Esophagus (tissue), 2 donors: ENCODE measurements around the gene TMEM266. TPM values are rescaled to one million over a fixed set of nuclear protein-coding genes. Genes with fewer than 3 reads are reported as not detected.

Experiments used
- H3K27ac ChIP-seq, 2 donors: one replicate each; pipeline ENCODE4 v1.5.1; 2013; ENCODE audit warnings: low read depth in 2 of 2, mild to moderate bottlenecking in 2 of 2, inconsistent platforms in 1 of 2, low read length in 1 of 2, moderate library complexity in 1 of 2
- H3K27me3 ChIP-seq, 2 donors: one replicate each; pipeline ENCODE4 v1.6.1; 2013; ENCODE audit warnings: low read length in 2 of 2, control low read depth in 1 of 2, mild to moderate bottlenecking in 1 of 2; ENCODE audit not compliant: insufficient read depth in 2 of 2, control insufficient read depth in 1 of 2
- H3K36me3 ChIP-seq, 2 donors: one replicate each; pipeline ENCODE4 v1.6.1; 2013; ENCODE audit warnings: low read length in 1 of 2; ENCODE audit not compliant: control insufficient read depth in 2 of 2, insufficient read depth in 2 of 2
- H3K4me1 ChIP-seq, 2 donors: one replicate each; pipeline ENCODE4 v1.6.1; 2013; ENCODE audit warnings: low read length in 1 of 2; ENCODE audit not compliant: control insufficient read depth in 2 of 2, insufficient read depth in 2 of 2
- H3K4me3 ChIP-seq, 2 donors: one replicate each; pipeline ENCODE4 v1.5.1; 2013; ENCODE audit warnings: low read length in 2 of 2, mild to moderate bottlenecking in 2 of 2, low read depth in 1 of 2, moderate library complexity in 1 of 2
- H3K9me3 ChIP-seq, 2 donors: one replicate each; pipeline ENCODE4 v1.6.1; 2013; ENCODE audit warnings: mild to moderate bottlenecking in 2 of 2, low read depth in 1 of 2, low read length in 1 of 2, moderate library complexity in 1 of 2; ENCODE audit not compliant: control insufficient read depth in 2 of 2, insufficient read depth in 1 of 2
- WGBS, 2 donors: extraction: QIAGEN DNeasy Blood & Tissue Kit; methylation state at CpG; one replicate each; pipeline ENCODE4 v1.1.7; 2013; 5-methylcytosine and 5-hydroxymethylcytosine counted together
- polyA plus RNA-seq, 2 donors: library from polyadenylated mRNA; stranded (reverse); fragments of 200-250 nt; gene quantifications; one replicate each; pipeline ENCODE4 v1.2.3, GENCODE V29; 2013
- donor health status: healthy with polysubstance abuse.
- donor health status: Bipolar disorder and iron deficiency.

Gene TMEM266
- polyA plus RNA-seq, 2 donors: 0.06 to 0.14 TPM

DNA sequence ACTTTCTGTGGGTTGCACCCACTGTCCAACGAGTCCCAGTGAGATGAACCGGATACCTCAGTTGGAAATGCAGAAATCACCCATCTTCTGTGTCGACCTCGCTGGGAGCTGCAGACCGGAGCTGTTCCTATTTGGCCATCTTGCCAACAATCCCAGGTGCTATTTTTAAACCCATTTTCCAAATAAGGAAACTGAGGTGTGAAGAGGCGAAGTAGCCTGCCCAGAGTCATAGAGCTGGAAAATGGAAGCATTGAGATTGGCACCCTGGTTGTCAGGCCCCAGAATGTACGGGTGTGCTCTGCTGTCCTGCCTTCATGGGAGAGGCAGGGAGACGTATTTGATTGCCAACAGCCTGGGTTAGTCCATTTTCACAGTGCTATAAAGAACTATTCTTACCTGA, 39.6 kb downstream of the TMEM266 start:
- 80 to 89% methylated on average over 8 of the region's 8 CpGs for WGBS, 2 donors
- Histone ChIP-seq H3K27ac (no peak overlapping the region), H3K9me3 (no peaks in the 10 kb centered on the region), H3K4me1 (no peaks in the 10 kb centered on the region), H3K36me3 (no peaks in the 10 kb centered on the region), H3K4me3 (no peak overlapping the region), H3K27me3 (no peaks in the 10 kb centered on the region)

DNA sequence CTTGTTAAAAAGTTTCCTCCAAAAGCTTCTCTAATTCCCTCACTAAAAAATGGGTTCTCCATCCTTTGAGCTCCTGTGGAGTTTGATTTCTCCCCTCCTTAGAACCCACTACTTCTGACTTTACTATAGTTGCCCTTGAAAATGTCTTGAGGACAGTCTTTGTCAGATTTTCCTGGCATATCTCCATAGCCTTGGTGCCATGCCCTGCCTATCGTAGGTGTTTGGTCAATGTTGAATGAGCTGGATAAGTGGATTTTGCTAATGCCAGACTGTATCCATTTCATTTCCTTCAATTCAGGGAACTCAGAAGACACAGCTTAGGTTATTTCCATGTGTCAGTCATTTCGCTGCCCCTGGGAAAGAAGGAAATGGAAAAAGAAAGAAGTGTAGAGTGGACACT, 40.6 kb downstream of the TMEM266 start:
- Histone ChIP-seq H3K36me3 (no peaks in the 10 kb centered on the region), H3K4me3 (no peak overlapping the region), H3K27me3 (no peaks in the 10 kb centered on the region), H3K4me1 (no peaks in the 10 kb centered on the region), H3K9me3 (no peaks in the 10 kb centered on the region), H3K27ac (no peak overlapping the region)
- WGBS, 2 donors: 80 to 83% methylated on average over 2 of the region's 2 CpGs

DNA sequence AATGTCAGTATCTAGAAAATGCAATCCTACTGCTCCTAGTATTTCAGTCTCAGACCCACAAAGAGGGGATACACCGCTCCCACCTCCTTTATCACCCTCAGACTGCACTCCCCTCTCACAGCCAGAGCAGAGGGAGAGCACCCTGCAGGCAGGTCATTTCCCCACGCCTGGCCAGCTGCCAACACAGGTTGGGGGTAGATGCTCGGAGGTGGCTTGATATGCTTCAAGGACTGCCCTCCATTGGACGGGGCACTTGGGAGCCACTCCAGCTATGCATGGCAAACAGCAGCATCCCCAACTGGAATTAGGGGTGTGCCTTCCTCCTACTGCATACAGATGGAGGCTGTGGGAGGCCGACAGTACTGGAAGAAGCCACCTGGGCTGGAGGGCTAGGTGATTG, 41.9 kb downstream of the TMEM266 start:
- Histone ChIP-seq H3K27ac (no peak overlapping the region), H3K27me3 (no peaks in the 10 kb centered on the region)
- WGBS, 2 donors: 82 to 91% methylated on average over 5 of the region's 5 CpGs

DNA sequence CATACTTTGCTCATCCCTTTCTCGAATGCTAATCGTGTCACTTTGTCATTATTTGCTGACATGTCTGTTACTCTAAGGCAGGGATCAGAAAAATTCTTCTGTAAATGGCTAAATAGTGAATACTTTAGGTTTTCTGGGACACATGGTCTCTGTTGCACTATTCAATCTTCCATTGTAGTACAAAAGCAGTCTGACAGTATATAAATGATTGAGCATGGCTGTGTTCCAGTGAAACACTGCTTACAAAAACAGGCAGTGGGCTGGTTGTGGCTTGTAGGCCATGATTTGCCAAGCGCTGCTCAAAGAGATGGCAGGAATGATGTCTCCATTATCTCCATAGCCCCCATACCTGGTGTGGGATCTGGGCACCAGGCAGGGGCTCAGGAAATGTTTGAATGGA, 45.6 kb downstream of the TMEM266 start:
- Histone ChIP-seq H3K27ac (no peak overlapping the region), H3K27me3 (no peaks in the 10 kb centered on the region), H3K9me3 (no peaks in the 10 kb centered on the region), H3K4me1 (no peaks in the 10 kb centered on the region), H3K36me3 (no peaks in the 10 kb centered on the region), H3K4me3 (no peak overlapping the region)
- 55 to 58% methylated on average over 3 of the region's 3 CpGs for WGBS, 2 donors

More for the DNA sequence above, 41.9 kb downstream of the TMEM266 start:
- Histone ChIP-seq H3K36me3 (no peaks in the 10 kb centered on the region), H3K4me3 (no peak overlapping the region), H3K9me3 (no peaks in the 10 kb centered on the region), H3K4me1 (no peaks in the 10 kb centered on the region)

DNA sequence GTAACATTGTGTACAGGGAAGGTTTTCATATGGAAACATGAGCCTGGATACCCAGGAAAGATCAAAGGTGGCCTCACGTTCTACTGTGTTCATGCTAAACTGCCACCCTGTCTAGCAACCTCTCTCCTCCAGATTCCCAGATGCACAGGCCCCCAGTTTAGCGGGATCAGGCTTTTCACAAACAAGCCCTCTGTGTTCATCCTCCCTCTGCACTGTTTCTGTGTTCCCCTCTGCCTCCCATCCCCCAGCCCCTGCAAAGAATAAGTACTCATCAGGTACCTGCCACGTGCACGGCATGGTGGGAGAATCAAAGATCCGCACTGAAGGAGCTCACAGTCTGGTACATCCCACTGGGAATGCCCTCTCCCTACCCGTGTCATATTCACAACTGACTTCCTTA, 46.1 kb downstream of the TMEM266 start:
- Histone ChIP-seq H3K27me3 (no peaks in the 10 kb centered on the region), H3K4me1 (no peaks in the 10 kb centered on the region), H3K27ac (no peak overlapping the region), H3K4me3 (no peak overlapping the region), H3K36me3 (no peaks in the 10 kb centered on the region), H3K9me3 (no peaks in the 10 kb centered on the region)
- WGBS, 2 donors: 76 to 84% methylated on average over 6 of the region's 6 CpGs

DNA sequence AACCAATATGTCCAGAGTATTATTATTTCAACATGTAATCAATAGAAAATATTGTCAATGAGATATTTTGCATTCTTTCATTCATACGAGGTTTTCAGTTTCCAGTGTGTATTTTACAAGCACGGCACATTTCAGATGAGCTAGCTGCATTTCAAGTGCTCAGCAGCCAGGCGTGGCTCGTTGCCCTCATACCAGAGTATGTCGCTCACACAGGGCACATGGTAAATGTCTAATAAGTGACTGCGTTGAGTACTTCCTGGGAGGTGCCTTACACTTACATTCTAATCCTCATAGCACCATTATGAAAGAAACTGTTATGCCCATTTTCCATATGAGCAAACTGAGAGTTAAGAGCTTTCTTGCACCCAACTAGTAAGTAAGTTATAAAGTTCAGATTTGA, 47.4 kb downstream of the TMEM266 start:
- Histone ChIP-seq H3K4me1 (no peaks in the 10 kb centered on the region), H3K27ac (no peak overlapping the region), H3K4me3 (no peak overlapping the region), H3K9me3 (no peaks in the 10 kb centered on the region), H3K36me3 (no peaks in the 10 kb centered on the region), H3K27me3 (no peaks in the 10 kb centered on the region)
- WGBS, 2 donors: 74 to 76% methylated on average over 6 of the region's 6 CpGs

DNA sequence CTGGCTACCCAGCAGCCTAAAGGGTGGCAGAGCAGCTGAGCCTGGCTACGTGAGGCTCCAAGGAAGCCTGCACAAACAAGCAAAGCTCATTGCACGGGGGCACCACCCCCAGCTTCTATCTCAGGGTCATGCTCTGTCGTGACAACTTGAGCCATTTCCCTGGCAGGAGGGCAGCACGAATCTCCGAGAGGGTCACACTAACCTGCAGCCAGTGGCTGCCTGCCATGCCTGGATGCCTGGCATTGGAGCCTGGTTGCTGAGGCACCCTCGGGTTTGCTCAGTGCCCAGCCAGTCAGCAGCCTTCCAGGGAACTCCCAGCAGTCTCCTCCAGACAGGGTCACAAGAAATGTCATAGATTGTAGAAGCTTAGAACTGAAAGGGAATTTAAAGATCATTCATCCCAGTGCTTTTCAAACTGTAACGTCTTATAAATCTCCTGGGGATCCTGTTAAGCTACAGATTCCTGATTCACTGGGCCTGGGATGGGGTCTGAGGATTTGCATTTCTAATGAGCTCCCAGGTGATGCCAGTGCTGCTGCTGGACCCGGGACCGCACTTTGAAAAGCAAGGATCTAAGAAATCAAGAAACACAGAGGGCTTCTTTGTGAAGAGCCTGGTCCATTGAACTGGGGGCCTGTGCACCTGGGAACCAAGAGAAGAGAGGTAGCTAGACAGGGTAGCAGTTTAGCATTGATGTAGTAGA, 48.4 kb downstream of the TMEM266 start:
- no peaks in the 10 kb centered on the region for H3K27me3 ChIP-seq
- no peaks in the 10 kb centered on the region for H3K9me3 ChIP-seq
- no peaks in the 10 kb centered on the region for H3K4me1 ChIP-seq
- no peak overlapping the region for H3K4me3 ChIP-seq
- WGBS, 2 donors: 38 to 48% methylated on average over 9 of the region's 9 CpGs
- H3K36me3 ChIP-seq: no peaks in the 10 kb centered on the region
- no peak overlapping the region for H3K27ac ChIP-seq

DNA sequence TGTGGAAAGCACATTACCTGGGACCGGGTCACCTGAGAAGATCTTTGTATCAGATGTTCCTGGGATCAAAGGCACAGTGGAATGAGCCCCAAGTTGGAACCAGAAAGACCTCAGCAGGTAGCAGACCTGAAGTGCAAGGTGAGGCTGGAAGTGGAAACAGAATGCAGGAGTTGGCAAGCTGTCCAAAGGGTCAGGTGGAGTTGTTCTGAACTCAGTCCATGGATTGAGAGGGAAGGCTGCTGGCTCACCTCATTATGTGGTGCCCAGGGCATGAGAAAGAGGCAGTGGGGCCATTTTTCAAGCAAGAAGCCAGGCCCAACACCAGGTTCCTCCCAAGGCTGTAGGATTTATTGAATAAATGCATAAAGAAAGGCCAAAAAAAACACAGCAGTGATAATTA, 49.3 kb downstream of the TMEM266 start:
- H3K27me3 ChIP-seq: no peaks in the 10 kb centered on the region
- H3K27ac ChIP-seq: no peak overlapping the region
- 81 to 87% methylated on average over 1 of the region's 1 CpG for WGBS, 2 donors
- no peaks in the 10 kb centered on the region for H3K4me1 ChIP-seq
- no peaks in the 10 kb centered on the region for H3K9me3 ChIP-seq
- no peak overlapping the region for H3K4me3 ChIP-seq
- no peaks in the 10 kb centered on the region for H3K36me3 ChIP-seq

DNA sequence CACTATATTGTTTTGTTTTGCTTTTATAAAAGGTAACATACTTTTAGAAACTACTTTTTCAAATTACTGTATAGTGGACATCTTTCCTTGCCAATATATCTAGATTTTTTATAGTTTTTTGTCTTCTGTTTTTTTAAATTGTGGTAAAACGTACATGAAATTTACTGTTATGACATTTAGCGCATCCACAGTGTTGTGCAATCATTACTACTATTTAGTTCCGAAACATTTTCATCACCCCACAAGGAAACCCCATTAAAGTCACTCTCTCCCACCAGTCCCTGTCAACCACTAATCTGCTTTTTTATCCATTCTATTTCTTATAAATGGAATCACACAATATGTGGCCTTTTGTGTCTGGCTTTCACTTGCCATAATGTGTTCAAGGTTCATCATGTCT, 54.8 kb downstream of the TMEM266 start:
- no peak overlapping the region for H3K4me3 ChIP-seq
- no peak overlapping the region for H3K27ac ChIP-seq
- H3K27me3 ChIP-seq: no peaks in the 10 kb centered on the region
- no peaks in the 10 kb centered on the region for H3K9me3 ChIP-seq
- 81 to 82% methylated on average over 3 of the region's 3 CpGs for WGBS, 2 donors
- H3K4me1 ChIP-seq: no peaks in the 10 kb centered on the region
- H3K36me3 ChIP-seq: no peaks in the 10 kb centered on the region

DNA sequence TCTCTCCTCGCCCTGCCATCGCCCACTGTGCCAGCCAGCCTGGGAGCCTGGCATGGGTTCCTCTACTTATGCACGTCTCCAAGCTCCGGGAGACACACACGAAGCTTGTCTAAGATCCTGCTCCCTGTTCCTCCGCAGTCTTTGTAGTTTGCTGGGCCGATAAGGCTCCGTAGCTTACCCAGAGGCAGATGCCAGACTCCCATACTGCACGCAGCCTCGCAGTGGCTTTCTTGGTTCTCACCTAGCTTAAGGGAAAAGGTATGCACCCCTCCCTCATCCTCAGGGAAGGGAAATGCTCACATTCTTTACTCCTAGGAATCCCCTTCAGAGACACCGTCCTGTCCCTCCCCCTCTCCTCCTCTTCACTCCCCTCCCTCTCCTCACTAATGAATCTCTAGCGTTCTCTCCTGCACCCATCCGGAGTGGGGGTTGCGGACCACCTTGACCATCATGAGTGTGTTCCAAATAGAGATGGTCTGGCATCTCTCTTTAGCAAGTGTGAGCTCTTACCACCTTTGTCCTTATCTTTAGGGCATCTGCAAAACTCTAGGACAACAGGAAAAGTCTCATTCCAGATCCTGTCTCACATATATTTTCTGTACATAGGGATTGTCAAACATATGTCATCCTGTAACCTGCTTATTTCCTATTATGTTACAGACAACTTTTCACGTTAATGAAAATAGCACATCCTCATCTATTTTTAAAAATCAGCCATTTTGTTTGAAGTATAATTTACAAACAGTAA, 56.5 kb downstream of the TMEM266 start:
- Histone ChIP-seq H3K27ac (no peak overlapping the region), H3K4me3 (no peak overlapping the region), H3K4me1 (no peaks in the 10 kb centered on the region), H3K27me3 (no peaks in the 10 kb centered on the region), H3K36me3 (no peaks in the 10 kb centered on the region), H3K9me3 (no peaks in the 10 kb centered on the region)
- 52 to 63% methylated on average over 15 of the region's 15 CpGs for WGBS, 2 donors
